Measurements from ENCODE around the gene RABL2B. TPM values are rescaled to one million over a fixed set of nuclear protein-coding genes. Genes with fewer than 3 reads are reported as not detected.
"Not testable (repeated sequence)": the region's sequence is repeated elsewhere in the genome, so short reads cannot be mapped to it uniquely, and the experiment has no call there.

RABL2B gene
- total RNA-seq: 37.7 and 40.3 TPM in 2 replicates

- Mint-ChIP-seq H3K27ac (peak within 1 kb of the TSS; percentile 76), H3K4me3 (peak within 1 kb of the TSS; percentile 88)
- intact Hi-C loops (cut with micrococcal nuclease): not testable (repeated sequence)
Measured at GRCh38 chr22:50783033-50783879, at the start of gene RABL2B. TSS of gene RABL2B (minus strand) at chr22:50783636. CDS start at chr22:50782294, 1,342 bp downstream.

GRCh38 chr22:50786936-50787335 is 3.5 kb upstream of the RABL2B start:
- H3K9me3 Mint-ChIP-seq; H3K4me1 Mint-ChIP-seq; H3K4me3 Mint-ChIP-seq; DNase-seq; H3K27ac Mint-ChIP-seq; H3K36me3 Mint-ChIP-seq (ENCODE audit: low read depth); intact Hi-C loops (cut with micrococcal nuclease); H3K27me3 Mint-ChIP-seq: not testable (repeated sequence)

More at GRCh38 chr22:50783033-50783879, at the start of gene RABL2B:
- not testable (repeated sequence) for H3K4me1 Mint-ChIP-seq; H3K36me3 Mint-ChIP-seq (ENCODE audit: low read depth); H3K27me3 Mint-ChIP-seq; H3K9me3 Mint-ChIP-seq
- DNase-seq: peak; percentile 98

GRCh38 chr22:50785289-50785688 is 1.9 kb upstream of the RABL2B start:
- H3K36me3 Mint-ChIP-seq (ENCODE audit: low read depth); DNase-seq: not testable (repeated sequence)
- H3K4me3 Mint-ChIP-seq: peak overlapping the region; percentile 11

GRCh38 chr22:50783880-50784276 is 442 bp upstream of the RABL2B start:
- peak overlapping the region; percentile 88 for H3K4me3 Mint-ChIP-seq
- H3K4me1 Mint-ChIP-seq; intact Hi-C loops (cut with micrococcal nuclease); H3K27me3 Mint-ChIP-seq; H3K9me3 Mint-ChIP-seq; H3K36me3 Mint-ChIP-seq (ENCODE audit: low read depth): not testable (repeated sequence)
- peak overlapping the region; percentile 76 for H3K27ac Mint-ChIP-seq
- DNase-seq: peak; percentile 68

More at GRCh38 chr22:50785289-50785688, 1.9 kb upstream of the RABL2B start:
- intact Hi-C loops (cut with micrococcal nuclease); H3K9me3 Mint-ChIP-seq; H3K27me3 Mint-ChIP-seq; H3K27ac Mint-ChIP-seq; H3K4me1 Mint-ChIP-seq: not testable (repeated sequence)

GRCh38 chr22:50782253-50782652 is 1.2 kb downstream of the RABL2B start:
- H3K36me3 Mint-ChIP-seq (ENCODE audit: low read depth); H3K4me1 Mint-ChIP-seq; H3K27me3 Mint-ChIP-seq; DNase-seq; H3K27ac Mint-ChIP-seq; intact Hi-C loops (cut with micrococcal nuclease); H3K9me3 Mint-ChIP-seq: not testable (repeated sequence)
- peak overlapping the region; percentile 21 for H3K4me3 Mint-ChIP-seq

GRCh38 chr22:50780244-50780643 is 3.2 kb downstream of the RABL2B start:
- H3K27me3 Mint-ChIP-seq; H3K4me3 Mint-ChIP-seq; H3K36me3 Mint-ChIP-seq (ENCODE audit: low read depth); DNase-seq; H3K27ac Mint-ChIP-seq; H3K9me3 Mint-ChIP-seq; intact Hi-C loops (cut with micrococcal nuclease); H3K4me1 Mint-ChIP-seq: not testable (repeated sequence)

- DNase-seq; intact Hi-C loops (cut with micrococcal nuclease); H3K4me1 Mint-ChIP-seq; H3K9me3 Mint-ChIP-seq; H3K27ac Mint-ChIP-seq; H3K4me3 Mint-ChIP-seq; H3K27me3 Mint-ChIP-seq; H3K36me3 Mint-ChIP-seq (ENCODE audit: low read depth): not testable (repeated sequence)
Measured at GRCh38 chr22:50777631-50778030, 5.8 kb downstream of the RABL2B start.

- H3K4me3 Mint-ChIP-seq; H3K4me1 Mint-ChIP-seq; H3K9me3 Mint-ChIP-seq; H3K36me3 Mint-ChIP-seq (ENCODE audit: low read depth); H3K27me3 Mint-ChIP-seq; DNase-seq; H3K27ac Mint-ChIP-seq; intact Hi-C loops (cut with micrococcal nuclease): not testable (repeated sequence)
Measured at GRCh38 chr22:50775132-50775531, 8.3 kb downstream of the RABL2B start.

GRCh38 chr22:50764288-50764687 is 19.1 kb downstream of the RABL2B start:
- H3K4me3 Mint-ChIP-seq; H3K4me1 Mint-ChIP-seq; H3K9me3 Mint-ChIP-seq; intact Hi-C loops (cut with micrococcal nuclease); DNase-seq; H3K27ac Mint-ChIP-seq; H3K27me3 Mint-ChIP-seq; H3K36me3 Mint-ChIP-seq (ENCODE audit: low read depth): not testable (repeated sequence)

- H3K4me1 Mint-ChIP-seq; H3K36me3 Mint-ChIP-seq (ENCODE audit: low read depth); DNase-seq; intact Hi-C loops (cut with micrococcal nuclease); H3K27me3 Mint-ChIP-seq; H3K9me3 Mint-ChIP-seq; H3K27ac Mint-ChIP-seq; H3K4me3 Mint-ChIP-seq: not testable (repeated sequence)
Measured at GRCh38 chr22:50761829-50762228, 21.6 kb downstream of the RABL2B start.

- H3K4me1 Mint-ChIP-seq: peaks cover 13% of the 10 kb centered on the region
- H3K4me3 Mint-ChIP-seq; intact Hi-C loops (cut with micrococcal nuclease); DNase-seq; H3K27ac Mint-ChIP-seq; H3K36me3 Mint-ChIP-seq (ENCODE audit: low read depth); H3K27me3 Mint-ChIP-seq; H3K9me3 Mint-ChIP-seq: not testable (repeated sequence)
Measured at GRCh38 chr22:50759597-50760341, 23.7 kb downstream of the RABL2B start.

GRCh38 chr22:50756949-50757491 is 26.4 kb downstream of the RABL2B start:
- intact Hi-C loops (cut with micrococcal nuclease); H3K36me3 Mint-ChIP-seq (ENCODE audit: low read depth); H3K9me3 Mint-ChIP-seq: not testable (repeated sequence)
- Mint-ChIP-seq H3K27ac (peak overlapping the region; percentile 76), H3K4me3 (peak overlapping the region; percentile 91), H3K27me3 (peaks cover 22% of the 10 kb centered on the region), H3K4me1 (peaks cover 14% of the 10 kb centered on the region)
- DNase-seq: peak; percentile 88

- H3K9me3 Mint-ChIP-seq; H3K27ac Mint-ChIP-seq; H3K36me3 Mint-ChIP-seq (ENCODE audit: low read depth); intact Hi-C loops (cut with micrococcal nuclease): not testable (repeated sequence)
- Mint-ChIP-seq H3K27me3 (peaks cover 21% of the 10 kb centered on the region), H3K4me1 (peaks cover 14% of the 10 kb centered on the region), H3K4me3 (peak overlapping the region; percentile 91)
- DNase-seq: peak; percentile 66
Measured at GRCh38 chr22:50756406-50756805, 27.0 kb downstream of the RABL2B start.

GRCh38 chr22:50755251-50755650 is 28.2 kb downstream of the RABL2B start:
- Mint-ChIP-seq H3K4me3 (peak overlapping the region; percentile 41), H3K27me3 (peaks cover 22% of the 10 kb centered on the region), H3K4me1 (peaks cover 14% of the 10 kb centered on the region)
- H3K27ac Mint-ChIP-seq; H3K9me3 Mint-ChIP-seq; H3K36me3 Mint-ChIP-seq (ENCODE audit: low read depth); intact Hi-C loops (cut with micrococcal nuclease): not testable (repeated sequence)
- DNase-seq: peak; percentile 44
